GM23338 (cell line): Measurements from ENCODE around the gene INPP4A. TPM values are rescaled to one million over a fixed set of nuclear protein-coding genes. Genes with fewer than 3 reads are reported as not detected.

Experiments used
- ATAC-seq: fragments of 200-7000 bp; cut with Tn5 transposase; 3 replicates; pipeline ENCODE4 v1.9.1; 2020
- DNase-seq: peaks from one replicate; pipeline ENCODE4 v3.0.0-alpha.2; 2015; ENCODE audit warnings: low spot score
- H2AFZ ChIP-seq: fragments of 200-600 bp; sonication (generic); 2 replicates; pipeline ENCODE4 v1.8.0; 2016; ENCODE audit warnings: antibody characterized with exemption, mild to moderate bottlenecking, moderate library complexity
- H3F3A ChIP-seq: fragments of 200-600 bp; sonication (generic); replicated peaks from 2 replicates; pipeline ENCODE4 v1.8.0; 2017; ENCODE audit warnings: antibody characterized with exemption, mixed run types, low read depth
- H3K27ac ChIP-seq: fragments of 200-600 bp; sonication (generic); 2 replicates; pipeline ENCODE4 v1.6.1; 2016; ENCODE audit warnings: low read depth
- H3K27me3 ChIP-seq: fragments of 200-600 bp; sonication (generic); 2 replicates; pipeline ENCODE4 v1.8.0; 2016; ENCODE audit warnings: mild to moderate bottlenecking, mixed run types, moderate library complexity; ENCODE audit not compliant: insufficient read depth
- H3K36me3 ChIP-seq: fragments of 200-600 bp; sonication (generic); 2 replicates; pipeline ENCODE4 v1.8.0; 2016; ENCODE audit warnings: mild to moderate bottlenecking; ENCODE audit not compliant: insufficient read depth
- H3K4me1 ChIP-seq: fragments of 200-600 bp; sonication (generic); 2 replicates; pipeline ENCODE4 v1.8.0; 2016; ENCODE audit warnings: mild to moderate bottlenecking, moderate library complexity; ENCODE audit not compliant: insufficient read depth
- H3K4me2 ChIP-seq: fragments of 200-600 bp; sonication (generic); 2 replicates; pipeline ENCODE4 v1.7.1; 2017; ENCODE audit warnings: mixed run types
- H3K4me3 ChIP-seq: fragments of 200-600 bp; sonication (generic); 2 replicates; pipeline ENCODE4 v1.6.1; 2016; ENCODE audit warnings: mixed run types
- H3K79me2 ChIP-seq: fragments of 200-600 bp; sonication (generic); replicated peaks from 2 replicates; pipeline ENCODE4 v1.8.0; 2017; ENCODE audit warnings: mild to moderate bottlenecking; ENCODE audit not compliant: insufficient read depth
- H3K9me2 ChIP-seq: fragments of 200-600 bp; sonication (generic); 2 replicates; pipeline ENCODE4 v1.8.0; 2017; ENCODE audit not compliant: insufficient read depth
- H4K20me1 ChIP-seq: fragments of 200-600 bp; sonication (generic); replicated peaks from 2 replicates; pipeline ENCODE4 v1.8.0; 2017; ENCODE audit warnings: mild to moderate bottlenecking; ENCODE audit not compliant: insufficient read depth
- H3K27ac Mint-ChIP-seq: 2 replicates; pipeline ENCODE4 v1.8.0; 2020; ENCODE audit warnings: inconsistent platforms, mild to moderate bottlenecking, moderate library complexity, mixed read lengths
- H3K27me3 Mint-ChIP-seq: 3 replicates; pipeline ENCODE4 v1.8.0; 2022; ENCODE audit warnings: low read depth, mild to moderate bottlenecking, moderate library complexity, mixed read lengths, inconsistent platforms; ENCODE audit not compliant: insufficient read depth, poor library complexity
- H3K36me3 Mint-ChIP-seq: 3 replicates; pipeline ENCODE4 v1.8.0; 2021; ENCODE audit warnings: low read depth, mild to moderate bottlenecking, inconsistent platforms, moderate library complexity, mixed read lengths
- H3K4me1 Mint-ChIP-seq: 3 replicates; pipeline ENCODE4 v1.8.0; 2020; ENCODE audit warnings: mild to moderate bottlenecking, inconsistent platforms, mixed read lengths
- H3K4me3 Mint-ChIP-seq: 3 replicates; pipeline ENCODE4 v1.8.0; 2021; ENCODE audit warnings: moderate library complexity, mild to moderate bottlenecking, inconsistent platforms, mixed read lengths
- H3K9me3 Mint-ChIP-seq: 3 replicates; pipeline ENCODE4 v1.8.0; 2020; ENCODE audit warnings: moderate library complexity, mild to moderate bottlenecking, inconsistent platforms, mixed read lengths
- CREB1 ChIP-seq: fragments of 250-450 bp; sonication (Bioruptor Pico); IDR thresholded peaks from 2 replicates; pipeline ENCODE4 v1.5.0; 2020; ENCODE audit warnings: low read depth, mild to moderate bottlenecking, moderate library complexity
- CTCF ChIP-seq, 2 experiments: fragments of 200-600 bp in 1 of 2; sonication (generic) in 1 of 2; conservative IDR thresholded peaks; 2 replicates each; pipeline versions ENCODE4 v1.5.1 to v1.6.1; 2016 to 2017; ENCODE audit warnings: antibody characterized with exemption in 2 of 2, low read depth in 2 of 2, mild to moderate bottlenecking in 2 of 2, moderate library complexity in 1 of 2
- EZH2 ChIP-seq: fragments of 200-600 bp; sonication (generic); IDR thresholded peaks from one replicate; pipeline ENCODE4 v1.8.0; 2017; ENCODE audit warnings: antibody characterized with exemption, mild to moderate bottlenecking, low read depth; ENCODE audit not compliant: unreplicated experiment
- EZH2phosphoT487 ChIP-seq: fragments of 200-600 bp; sonication (generic); IDR thresholded peaks from one replicate; pipeline ENCODE4 v1.8.1; 2018; ENCODE audit warnings: antibody characterized with exemption; ENCODE audit not compliant: unreplicated experiment
- JUNB ChIP-seq: IDR thresholded peaks from one replicate; pipeline ENCODE4 v1.6.1; 2016; ENCODE audit warnings: antibody characterized with exemption; ENCODE audit not compliant: unreplicated experiment
- NANOG ChIP-seq: IDR thresholded peaks from 2 replicates; pipeline ENCODE4 v1.6.1; 2016; ENCODE audit warnings: antibody characterized with exemption, borderline replicate concordance
- POLR2AphosphoS5 ChIP-seq: IDR thresholded peaks from 2 replicates; pipeline ENCODE4 v1.6.1; 2016; ENCODE audit warnings: antibody characterized with exemption, low read depth
- STAT1 ChIP-seq: IDR thresholded peaks from one replicate; pipeline ENCODE4 v1.6.1; 2016; ENCODE audit warnings: antibody characterized with exemption; ENCODE audit not compliant: unreplicated experiment
- ZNF114 ChIP-seq: fragments of 250-450 bp; sonication (Bioruptor Pico); IDR thresholded peaks from 2 replicates; pipeline ENCODE4 v1.5.0; 2020; ENCODE audit warnings: mild to moderate bottlenecking, moderate library complexity
- ZNF331 ChIP-seq: fragments of 250-450 bp; sonication (Bioruptor Pico); IDR thresholded peaks from 2 replicates; pipeline ENCODE4 v1.5.0; 2020; ENCODE audit warnings: low read depth, mild to moderate bottlenecking, moderate library complexity
- polyA plus RNA-seq: library from polyadenylated mRNA; unstranded; fragments of >200 nt; fragmentation: Nextera tagmentation; extraction: Ambion mirVana; gene quantifications from 2 replicates; pipeline ENCODE4 v1.2.1, GENCODE V29; 2016
- total RNA-seq: library from RNA; depleted of rRNA; stranded (reverse); fragments of >200 nt; shearing (Covaris generic); gene quantifications from 2 replicates; pipeline ENCODE4 v1.2.3, GENCODE V29; 2014
- TF ChIP-seq, protein P1 (sequence below): fragments of 250-450 bp; sonication (Bioruptor Pico); IDR thresholded peaks from 2 replicates; pipeline ENCODE4 v1.5.0; 2020; ENCODE audit warnings: mild to moderate bottlenecking, moderate library complexity
- TF ChIP-seq, protein P2 (sequence below): IDR thresholded peaks from one replicate; pipeline ENCODE4 v1.6.1; 2018; ENCODE audit warnings: antibody characterized with exemption; ENCODE audit not compliant: unreplicated experiment
- TF ChIP-seq, protein P3 (sequence below): IDR thresholded peaks from 2 replicates; pipeline ENCODE4 v1.6.1; 2016; ENCODE audit warnings: antibody characterized with exemption

Gene INPP4A
- total and polyA plus RNA-seq, 2 experiments from 2014 or later: 8.5 to 36.9 TPM

- TF ChIP-seq CREB1 (CRISPR knock-in tag) (no peak), NANOG (no peak), STAT1 (no peak), ZNF331 (CRISPR knock-in tag) (no peak), POLR2AphosphoS5 (no peak), CTCF (conservative IDR thresholded peaks at IDR 0.05; ENCODE audit: low read depth in 2 of 2) (no peak), ZNF114 (no peak), JUNB (no peak), EZH2 (no peak), EZH2phosphoT487 (no peak)
- TF ChIP-seq, protein P1, sequence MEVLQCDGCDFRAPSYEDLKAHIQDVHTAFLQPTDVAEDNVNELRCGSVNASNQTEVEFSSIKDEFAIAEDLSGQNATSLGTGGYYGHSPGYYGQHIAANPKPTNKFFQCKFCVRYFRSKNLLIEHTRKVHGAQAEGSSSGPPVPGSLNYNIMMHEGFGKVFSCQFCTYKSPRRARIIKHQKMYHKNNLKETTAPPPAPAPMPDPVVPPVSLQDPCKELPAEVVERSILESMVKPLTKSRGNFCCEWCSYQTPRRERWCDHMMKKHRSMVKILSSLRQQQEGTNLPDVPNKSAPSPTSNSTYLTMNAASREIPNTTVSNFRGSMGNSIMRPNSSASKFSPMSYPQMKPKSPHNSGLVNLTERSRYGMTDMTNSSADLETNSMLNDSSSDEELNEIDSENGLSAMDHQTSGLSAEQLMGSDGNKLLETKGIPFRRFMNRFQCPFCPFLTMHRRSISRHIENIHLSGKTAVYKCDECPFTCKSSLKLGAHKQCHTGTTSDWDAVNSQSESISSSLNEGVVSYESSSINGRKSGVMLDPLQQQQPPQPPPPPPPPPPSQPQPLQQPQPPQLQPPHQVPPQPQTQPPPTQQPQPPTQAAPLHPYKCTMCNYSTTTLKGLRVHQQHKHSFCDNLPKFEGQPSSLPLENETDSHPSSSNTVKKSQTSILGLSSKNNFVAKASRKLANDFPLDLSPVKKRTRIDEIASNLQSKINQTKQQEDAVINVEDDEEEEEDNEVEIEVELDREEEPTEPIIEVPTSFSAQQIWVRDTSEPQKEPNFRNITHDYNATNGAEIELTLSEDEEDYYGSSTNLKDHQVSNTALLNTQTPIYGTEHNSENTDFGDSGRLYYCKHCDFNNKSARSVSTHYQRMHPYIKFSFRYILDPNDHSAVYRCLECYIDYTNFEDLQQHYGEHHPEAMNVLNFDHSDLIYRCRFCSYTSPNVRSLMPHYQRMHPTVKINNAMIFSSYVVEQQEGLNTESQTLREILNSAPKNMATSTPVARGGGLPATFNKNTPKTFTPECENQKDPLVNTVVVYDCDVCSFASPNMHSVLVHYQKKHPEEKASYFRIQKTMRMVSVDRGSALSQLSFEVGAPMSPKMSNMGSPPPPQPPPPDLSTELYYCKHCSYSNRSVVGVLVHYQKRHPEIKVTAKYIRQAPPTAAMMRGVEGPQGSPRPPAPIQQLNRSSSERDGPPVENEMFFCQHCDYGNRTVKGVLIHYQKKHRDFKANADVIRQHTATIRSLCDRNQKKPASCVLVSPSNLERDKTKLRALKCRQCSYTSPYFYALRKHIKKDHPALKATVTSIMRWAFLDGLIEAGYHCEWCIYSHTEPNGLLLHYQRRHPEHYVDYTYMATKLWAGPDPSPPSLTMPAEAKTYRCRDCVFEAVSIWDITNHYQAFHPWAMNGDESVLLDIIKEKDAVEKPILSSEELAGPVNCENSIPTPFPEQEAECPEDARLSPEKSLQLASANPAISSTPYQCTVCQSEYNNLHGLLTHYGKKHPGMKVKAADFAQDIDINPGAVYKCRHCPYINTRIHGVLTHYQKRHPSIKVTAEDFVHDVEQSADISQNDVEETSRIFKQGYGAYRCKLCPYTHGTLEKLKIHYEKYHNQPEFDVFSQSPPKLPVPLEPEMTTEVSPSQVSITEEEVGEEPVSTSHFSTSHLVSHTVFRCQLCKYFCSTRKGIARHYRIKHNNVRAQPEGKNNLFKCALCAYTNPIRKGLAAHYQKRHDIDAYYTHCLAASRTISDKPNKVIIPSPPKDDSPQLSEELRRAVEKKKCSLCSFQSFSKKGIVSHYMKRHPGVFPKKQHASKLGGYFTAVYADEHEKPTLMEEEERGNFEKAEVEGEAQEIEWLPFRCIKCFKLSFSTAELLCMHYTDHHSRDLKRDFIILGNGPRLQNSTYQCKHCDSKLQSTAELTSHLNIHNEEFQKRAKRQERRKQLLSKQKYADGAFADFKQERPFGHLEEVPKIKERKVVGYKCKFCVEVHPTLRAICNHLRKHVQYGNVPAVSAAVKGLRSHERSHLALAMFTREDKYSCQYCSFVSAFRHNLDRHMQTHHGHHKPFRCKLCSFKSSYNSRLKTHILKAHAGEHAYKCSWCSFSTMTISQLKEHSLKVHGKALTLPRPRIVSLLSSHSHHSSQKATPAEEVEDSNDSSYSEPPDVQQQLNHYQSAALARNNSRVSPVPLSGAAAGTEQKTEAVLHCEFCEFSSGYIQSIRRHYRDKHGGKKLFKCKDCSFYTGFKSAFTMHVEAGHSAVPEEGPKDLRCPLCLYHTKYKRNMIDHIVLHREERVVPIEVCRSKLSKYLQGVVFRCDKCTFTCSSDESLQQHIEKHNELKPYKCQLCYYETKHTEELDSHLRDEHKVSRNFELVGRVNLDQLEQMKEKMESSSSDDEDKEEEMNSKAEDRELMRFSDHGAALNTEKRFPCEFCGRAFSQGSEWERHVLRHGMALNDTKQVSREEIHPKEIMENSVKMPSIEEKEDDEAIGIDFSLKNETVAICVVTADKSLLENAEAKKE: no peak
- TF ChIP-seq, protein P2, sequence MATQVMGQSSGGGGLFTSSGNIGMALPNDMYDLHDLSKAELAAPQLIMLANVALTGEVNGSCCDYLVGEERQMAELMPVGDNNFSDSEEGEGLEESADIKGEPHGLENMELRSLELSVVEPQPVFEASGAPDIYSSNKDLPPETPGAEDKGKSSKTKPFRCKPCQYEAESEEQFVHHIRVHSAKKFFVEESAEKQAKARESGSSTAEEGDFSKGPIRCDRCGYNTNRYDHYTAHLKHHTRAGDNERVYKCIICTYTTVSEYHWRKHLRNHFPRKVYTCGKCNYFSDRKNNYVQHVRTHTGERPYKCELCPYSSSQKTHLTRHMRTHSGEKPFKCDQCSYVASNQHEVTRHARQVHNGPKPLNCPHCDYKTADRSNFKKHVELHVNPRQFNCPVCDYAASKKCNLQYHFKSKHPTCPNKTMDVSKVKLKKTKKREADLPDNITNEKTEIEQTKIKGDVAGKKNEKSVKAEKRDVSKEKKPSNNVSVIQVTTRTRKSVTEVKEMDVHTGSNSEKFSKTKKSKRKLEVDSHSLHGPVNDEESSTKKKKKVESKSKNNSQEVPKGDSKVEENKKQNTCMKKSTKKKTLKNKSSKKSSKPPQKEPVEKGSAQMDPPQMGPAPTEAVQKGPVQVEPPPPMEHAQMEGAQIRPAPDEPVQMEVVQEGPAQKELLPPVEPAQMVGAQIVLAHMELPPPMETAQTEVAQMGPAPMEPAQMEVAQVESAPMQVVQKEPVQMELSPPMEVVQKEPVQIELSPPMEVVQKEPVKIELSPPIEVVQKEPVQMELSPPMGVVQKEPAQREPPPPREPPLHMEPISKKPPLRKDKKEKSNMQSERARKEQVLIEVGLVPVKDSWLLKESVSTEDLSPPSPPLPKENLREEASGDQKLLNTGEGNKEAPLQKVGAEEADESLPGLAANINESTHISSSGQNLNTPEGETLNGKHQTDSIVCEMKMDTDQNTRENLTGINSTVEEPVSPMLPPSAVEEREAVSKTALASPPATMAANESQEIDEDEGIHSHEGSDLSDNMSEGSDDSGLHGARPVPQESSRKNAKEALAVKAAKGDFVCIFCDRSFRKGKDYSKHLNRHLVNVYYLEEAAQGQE: no peak
- TF ChIP-seq, protein P3, sequence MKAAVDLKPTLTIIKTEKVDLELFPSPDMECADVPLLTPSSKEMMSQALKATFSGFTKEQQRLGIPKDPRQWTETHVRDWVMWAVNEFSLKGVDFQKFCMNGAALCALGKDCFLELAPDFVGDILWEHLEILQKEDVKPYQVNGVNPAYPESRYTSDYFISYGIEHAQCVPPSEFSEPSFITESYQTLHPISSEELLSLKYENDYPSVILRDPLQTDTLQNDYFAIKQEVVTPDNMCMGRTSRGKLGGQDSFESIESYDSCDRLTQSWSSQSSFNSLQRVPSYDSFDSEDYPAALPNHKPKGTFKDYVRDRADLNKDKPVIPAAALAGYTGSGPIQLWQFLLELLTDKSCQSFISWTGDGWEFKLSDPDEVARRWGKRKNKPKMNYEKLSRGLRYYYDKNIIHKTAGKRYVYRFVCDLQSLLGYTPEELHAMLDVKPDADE: no peak
- H3K27me3 Mint-ChIP-seq: peaks cover 9% of the 10 kb centered on the region
- no peak for ATAC-seq
These were observed 16.9 kb downstream of the INPP4A start for GRCh38 chr2:98461498-98462049.

More at GRCh38 chr2:98461498-98462049, 16.9 kb downstream of the INPP4A start:
- Histone ChIP-seq H4K20me1 (peaks cover 23% of the 10 kb centered on the region), H2AFZ (no peak overlapping the region), H3K27ac (no peak overlapping the region), H3K4me2 (no peak overlapping the region), H3F3A (no peaks in the 10 kb centered on the region), H3K36me3 (no peaks in the 10 kb centered on the region), H3K27me3 (no peaks in the 10 kb centered on the region), H3K79me2 (peaks cover 94% of the 10 kb centered on the region), H3K4me1 (peaks cover 31% of the 10 kb centered on the region), H3K4me3 (no peak overlapping the region), H3K9me2 (no peaks in the 10 kb centered on the region)
- Mint-ChIP-seq H3K36me3 (peaks cover 2% of the 10 kb centered on the region; the same call in 1 of the 3 replicates), H3K4me1 (peaks cover 62% of the 10 kb centered on the region), H3K4me3 (no peak overlapping the region), H3K9me3 (no peaks in the 10 kb centered on the region), H3K27ac (no peak overlapping the region)
- DNase-seq: no peak
